HepG2 (cell line): ENCODE measurements around the gene IGFBP6. TPM values are rescaled to one million over a fixed set of nuclear protein-coding genes. Genes with fewer than 3 reads are reported as not detected.

Experiments used
- AKAP8 ChIP-seq: sonication (generic); formaldehyde crosslinking; IDR thresholded peaks from 2 replicates; pipeline ENCODE4 v1.5.1; 2020; ENCODE audit warnings: mild to moderate bottlenecking, missing genetic modification reagents
- ARHGAP35 ChIP-seq: sonication (generic); formaldehyde crosslinking; IDR thresholded peaks from 2 replicates; pipeline ENCODE4 v1.9.0; 2022; ENCODE audit warnings: mild to moderate bottlenecking, inconsistent platforms, moderate library complexity, missing genetic modification reagents, borderline replicate concordance
- BRF2 ChIP-seq: sonication (generic); formaldehyde crosslinking; IDR thresholded peaks from 2 replicates; pipeline ENCODE4 v1.8.1; 2022; ENCODE audit warnings: mild to moderate bottlenecking, missing genetic modification reagents
- CC2D1A ChIP-seq: sonication (generic); formaldehyde crosslinking; IDR thresholded peaks from 2 replicates; pipeline ENCODE4 v1.8.1; 2023; ENCODE audit warnings: mild to moderate bottlenecking, missing genetic modification reagents
- CERS6 ChIP-seq: sonication (generic); formaldehyde crosslinking; IDR thresholded peaks from 2 replicates; pipeline ENCODE4 v1.5.0; 2020; ENCODE audit warnings: missing genetic modification reagents
- GLMP ChIP-seq: sonication (generic); formaldehyde crosslinking; IDR thresholded peaks from 2 replicates; pipeline ENCODE4 v1.9.0; 2021; ENCODE audit warnings: missing genetic modification reagents, mild to moderate bottlenecking, borderline replicate concordance
- HDAC2 ChIP-seq: sonication (generic); formaldehyde crosslinking; IDR thresholded peaks from 2 replicates; pipeline ENCODE4 v1.4.0; 2020; ENCODE audit warnings: missing genetic modification reagents
- ISX ChIP-seq: sonication (generic); formaldehyde crosslinking; conservative IDR thresholded peaks from 2 replicates; pipeline ENCODE4 v1.5.0; 2020; ENCODE audit warnings: missing genetic modification reagents
- JUN ChIP-seq: sonication (generic); formaldehyde crosslinking; IDR thresholded peaks from 2 replicates; pipeline ENCODE4 v1.4.0; 2020; ENCODE audit warnings: mild to moderate bottlenecking, missing genetic modification reagents
- TARDBP ChIP-seq: sonication (generic); formaldehyde crosslinking; IDR thresholded peaks from 2 replicates; pipeline ENCODE4 v1.8.0; 2022; ENCODE audit warnings: mild to moderate bottlenecking, missing genetic modification reagents
- TIGD3 ChIP-seq: sonication (generic); formaldehyde crosslinking; IDR thresholded peaks from 2 replicates; pipeline ENCODE4 v1.5.1; 2020; ENCODE audit warnings: mild to moderate bottlenecking, missing genetic modification reagents, borderline replicate concordance
- TMF1 ChIP-seq: sonication (generic); formaldehyde crosslinking; IDR thresholded peaks from 2 replicates; pipeline ENCODE4 v1.8.1; 2022; ENCODE audit warnings: low read depth, missing genetic modification reagents
- XRCC5 ChIP-seq: fragments of 200-400 bp; formaldehyde crosslinking; optimal IDR thresholded peaks from 2 replicates; pipeline ENCODE3; 2017; ENCODE audit warnings: mild to moderate bottlenecking, low read length
- ZNF101 ChIP-seq: sonication (generic); formaldehyde crosslinking; IDR thresholded peaks from 2 replicates; pipeline ENCODE4 v1.4.0; 2020; ENCODE audit warnings: mild to moderate bottlenecking, low read depth, missing genetic modification reagents, borderline replicate concordance
- ZNF329 ChIP-seq: sonication (generic); formaldehyde crosslinking; IDR thresholded peaks from 2 replicates; pipeline ENCODE4 v1.9.0; 2021; ENCODE audit warnings: low read depth, mild to moderate bottlenecking, missing genetic modification reagents
- ZNF33A ChIP-seq: sonication (generic); formaldehyde crosslinking; IDR thresholded peaks from 2 replicates; pipeline ENCODE4 v1.5.1; 2020; ENCODE audit warnings: missing genetic modification reagents, mild to moderate bottlenecking, moderate library complexity, borderline replicate concordance
- ZNF343 ChIP-seq: sonication (generic); formaldehyde crosslinking; IDR thresholded peaks from 2 replicates; pipeline ENCODE4 v1.4.0; 2020; ENCODE audit warnings: mild to moderate bottlenecking, missing genetic modification reagents
- ZNF652 ChIP-seq: IDR thresholded peaks from 2 replicates; pipeline ENCODE4 v1.6.1; 2016; ENCODE audit warnings: low read depth, borderline replicate concordance
- polyA plus RNA-seq, 8 experiments: library from polyadenylated mRNA; depleted of rRNA in 3 of 8; stranded (reverse) in 7 of 8; unstranded in 1 of 8; fragments of >200 nt; fragmentation: Illumina TruSeq in 4 of 8; extraction: Trizol in 4 of 8; gene quantifications; 2 replicates each; pipeline versions ENCODE4 v1.2.1 to v1.2.3, GENCODE V29; 2011 to 2016; ENCODE audit warnings: low read depth in 4 of 8, missing spikeins in 1 of 8, mixed read lengths in 1 of 8; ENCODE audit not compliant: insufficient read depth in 1 of 8
- total RNA-seq, 5 experiments: library from RNA; depleted of rRNA; stranded (reverse); fragments of >200 nt; fragmentation: Illumina TruSeq; extraction: Trizol; gene quantifications; 2 replicates each; pipeline ENCODE4 v1.2.3, GENCODE V29; 2016; ENCODE audit warnings: low read depth in 1 of 5
- TF ChIP-seq, protein P1 (sequence below), 2 experiments: IDR thresholded peaks; 2 replicates each; pipeline ENCODE4 v1.6.1; 2011 to 2012; ENCODE audit warnings: low read length in 2 of 2, borderline replicate concordance in 1 of 2, low read depth in 1 of 2, mild to moderate bottlenecking in 1 of 2, moderate library complexity in 1 of 2

IGFBP6 gene
- total and polyA plus RNA-seq, 2 of the 13 experiments (the other 11 are each of a cell fraction or from before 2014, with no cell fraction given), result 3.9 to 25.2 TPM

DNA sequence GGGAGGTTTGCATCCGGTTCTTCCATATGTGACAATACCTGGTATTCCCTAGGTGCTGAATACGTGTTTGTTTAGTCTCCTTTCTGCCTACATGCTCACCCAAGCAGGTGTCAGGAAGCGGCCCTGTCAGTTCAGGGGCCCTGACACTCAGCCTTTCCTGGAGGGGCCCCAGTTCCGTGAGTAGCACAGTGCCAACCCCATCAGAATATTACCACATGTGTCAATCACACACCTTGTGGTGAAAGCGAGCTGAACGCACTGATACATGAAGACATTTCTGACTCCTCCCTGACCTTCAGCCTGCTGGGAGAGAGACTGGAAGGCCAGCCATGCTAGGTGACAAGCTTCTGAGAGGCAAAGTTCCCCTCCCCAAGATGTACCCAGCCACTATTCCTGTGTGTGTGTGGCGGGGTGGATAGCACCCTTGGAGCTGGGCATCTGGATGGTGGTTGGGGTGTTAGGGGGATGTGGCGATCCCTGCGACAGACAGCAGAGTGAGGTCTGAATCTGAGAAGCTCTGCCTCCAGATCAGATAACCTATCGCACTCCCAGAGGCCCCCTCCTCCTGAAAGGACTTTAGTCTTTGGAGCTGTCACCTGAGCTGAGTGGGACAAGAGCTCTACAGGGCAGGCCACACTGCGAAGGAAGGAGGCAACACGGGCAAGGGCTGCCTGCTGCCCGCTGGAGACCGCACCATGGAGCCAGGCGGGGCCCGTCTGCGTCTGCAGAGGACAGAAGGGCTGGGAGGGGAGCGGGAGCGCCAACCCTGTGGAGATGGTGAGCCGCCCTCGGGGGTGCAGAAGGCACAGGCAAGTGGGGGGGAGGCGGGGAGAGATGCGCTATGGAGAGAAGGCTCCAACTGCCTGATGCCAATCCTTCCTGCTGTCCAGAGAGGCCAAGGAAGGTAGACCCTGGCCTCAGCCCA, 5.7 kb downstream of the IGFBP6 start, which contains the start of gene SOAT2 (continued):
- TF ChIP-seq, protein P1, sequence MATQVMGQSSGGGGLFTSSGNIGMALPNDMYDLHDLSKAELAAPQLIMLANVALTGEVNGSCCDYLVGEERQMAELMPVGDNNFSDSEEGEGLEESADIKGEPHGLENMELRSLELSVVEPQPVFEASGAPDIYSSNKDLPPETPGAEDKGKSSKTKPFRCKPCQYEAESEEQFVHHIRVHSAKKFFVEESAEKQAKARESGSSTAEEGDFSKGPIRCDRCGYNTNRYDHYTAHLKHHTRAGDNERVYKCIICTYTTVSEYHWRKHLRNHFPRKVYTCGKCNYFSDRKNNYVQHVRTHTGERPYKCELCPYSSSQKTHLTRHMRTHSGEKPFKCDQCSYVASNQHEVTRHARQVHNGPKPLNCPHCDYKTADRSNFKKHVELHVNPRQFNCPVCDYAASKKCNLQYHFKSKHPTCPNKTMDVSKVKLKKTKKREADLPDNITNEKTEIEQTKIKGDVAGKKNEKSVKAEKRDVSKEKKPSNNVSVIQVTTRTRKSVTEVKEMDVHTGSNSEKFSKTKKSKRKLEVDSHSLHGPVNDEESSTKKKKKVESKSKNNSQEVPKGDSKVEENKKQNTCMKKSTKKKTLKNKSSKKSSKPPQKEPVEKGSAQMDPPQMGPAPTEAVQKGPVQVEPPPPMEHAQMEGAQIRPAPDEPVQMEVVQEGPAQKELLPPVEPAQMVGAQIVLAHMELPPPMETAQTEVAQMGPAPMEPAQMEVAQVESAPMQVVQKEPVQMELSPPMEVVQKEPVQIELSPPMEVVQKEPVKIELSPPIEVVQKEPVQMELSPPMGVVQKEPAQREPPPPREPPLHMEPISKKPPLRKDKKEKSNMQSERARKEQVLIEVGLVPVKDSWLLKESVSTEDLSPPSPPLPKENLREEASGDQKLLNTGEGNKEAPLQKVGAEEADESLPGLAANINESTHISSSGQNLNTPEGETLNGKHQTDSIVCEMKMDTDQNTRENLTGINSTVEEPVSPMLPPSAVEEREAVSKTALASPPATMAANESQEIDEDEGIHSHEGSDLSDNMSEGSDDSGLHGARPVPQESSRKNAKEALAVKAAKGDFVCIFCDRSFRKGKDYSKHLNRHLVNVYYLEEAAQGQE (IDR thresholded peaks at IDR 0.05; ENCODE audit: borderline replicate concordance in 1 of 2, low read depth in 1 of 2, low read length in 2 of 2), result no peak
- TF ChIP-seq HDAC2 (CRISPR knock-in tag), result 0 out of 2 replicates have a peak, but pooled peaks have one; percentile 18
- 0 out of 2 replicates have a peak, but pooled peaks have one; percentile 19 for TF ChIP-seq TMF1 (CRISPR knock-in tag)
- no peak for TF ChIP-seq BRF2 (CRISPR knock-in tag)
- no peak for TF ChIP-seq ZNF33A (CRISPR knock-in tag)
- TF ChIP-seq ZNF343 (CRISPR knock-in tag), result peak; percentile 71; the same call in 1 of the 2 replicates
- no peak for TF ChIP-seq AKAP8
- peak; percentile 44 for TF ChIP-seq XRCC5
- no peak for TF ChIP-seq GLMP
- no peak for TF ChIP-seq ZNF101 (CRISPR knock-in tag)
- TF ChIP-seq ARHGAP35 (CRISPR knock-in tag), result no peak
- TF ChIP-seq CC2D1A (CRISPR knock-in tag), result no peak
- TF ChIP-seq ISX (CRISPR knock-in tag), result no peak
- TF ChIP-seq CERS6 (CRISPR knock-in tag), result no peak
- TF ChIP-seq TARDBP, result 0 out of 2 replicates have a peak, but pooled peaks have one; percentile 9
- TF ChIP-seq ZNF652 (CRISPR knock-in tag), result no peak
- no peak for TF ChIP-seq TIGD3
- no peak for TF ChIP-seq ZNF329 (CRISPR knock-in tag)
- no peak; the same call in 1 of the 2 replicates for TF ChIP-seq JUN
